ENCODE measurements around the gene LRMDA. TPM values are rescaled to one million over a fixed set of nuclear protein-coding genes. Genes with fewer than 3 reads are reported as not detected.

Gene LRMDA
- total and polyA plus RNA-seq, 2 donors (not counting 1 experiment from before 2014, with no cell fraction given) = 0.12 TPM; not detected in 1

DNA sequence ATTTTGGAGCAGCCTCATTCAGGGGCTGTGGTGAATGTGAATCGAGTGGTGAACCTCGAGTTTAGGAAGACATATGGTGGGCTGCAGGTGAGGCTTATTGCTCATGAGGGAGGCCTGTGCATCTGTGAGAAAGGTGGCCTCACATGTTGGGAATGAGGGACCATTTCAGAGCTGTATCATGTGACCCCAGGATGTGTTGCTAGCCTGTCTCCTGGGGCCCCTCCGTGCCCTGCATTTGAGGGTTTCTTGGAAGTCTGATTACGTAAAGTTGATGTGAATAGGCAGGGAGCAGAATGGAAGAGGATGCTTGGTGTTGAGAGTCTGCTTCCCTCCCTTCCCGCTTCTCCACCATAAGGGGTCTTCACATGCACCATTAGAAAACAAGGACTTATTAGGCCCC is 569.1 kb downstream of the LRMDA start:
- Histone ChIP-seq H3K36me3 (replicated peaks in 1 of 2; ENCODE audit: control extremely low read depth in 1 of 2, control insufficient read depth in 1 of 2, extremely low read depth in 1 of 2, insufficient read depth in 2 of 2, low read length in 1 of 2) (no peaks in the 10 kb centered on the region), H3K4me2 (replicated peaks; ENCODE audit: low read depth, low read length, poor library complexity, severe bottlenecking) (no peak overlapping the region), H3K9ac (ENCODE audit: low read length) (no peak overlapping the region), H3K79me2 (ENCODE audit: control insufficient read depth, insufficient read depth, low read length) (no peaks in the 10 kb centered on the region), H2AFZ (ENCODE audit: insufficient read depth, low read depth, low read length, poor library complexity, severe bottlenecking) (no peak overlapping the region), H3K4me1 (ENCODE audit: control insufficient read depth in 2 of 2, insufficient read depth in 2 of 2, low read length in 2 of 2) (no peaks in the 10 kb centered on the region), H3K9me3 (ENCODE audit: control extremely low read depth in 1 of 3, control insufficient read depth in 2 of 3, insufficient read depth in 1 of 3, low read length in 2 of 3) (no peaks in the 10 kb centered on the region), H4K20me1 (ENCODE audit: control insufficient read depth, insufficient read depth, low read length, poor library complexity, severe bottlenecking) (no peaks in the 10 kb centered on the region), H3K27ac (ENCODE audit: low read length in 2 of 2) (no peak overlapping the region), H3K4me3 (ENCODE audit: control extremely low read depth in 1 of 5, extremely low read depth in 1 of 5, insufficient read depth in 1 of 5, low read depth in 2 of 5, low read length in 4 of 5) (no peak overlapping the region), H3K27me3 (replicated peaks in 1 of 4; ENCODE audit: control extremely low read depth in 1 of 4, control insufficient read depth in 3 of 4, insufficient read depth in 4 of 4, low read length in 3 of 4) (no peaks in the 10 kb centered on the region)
- POLR2A ChIA-PET = no interaction called here
- ATAC-seq (ENCODE audit: low read depth) = no peak
- no peak for TF ChIP-seq EZH2 (IDR thresholded peaks at IDR 0.05; ENCODE audit: borderline replicate concordance, insufficient read depth, low read depth, low read length, poor library complexity, severe bottlenecking)
- TF ChIP-seq, protein P1, sequence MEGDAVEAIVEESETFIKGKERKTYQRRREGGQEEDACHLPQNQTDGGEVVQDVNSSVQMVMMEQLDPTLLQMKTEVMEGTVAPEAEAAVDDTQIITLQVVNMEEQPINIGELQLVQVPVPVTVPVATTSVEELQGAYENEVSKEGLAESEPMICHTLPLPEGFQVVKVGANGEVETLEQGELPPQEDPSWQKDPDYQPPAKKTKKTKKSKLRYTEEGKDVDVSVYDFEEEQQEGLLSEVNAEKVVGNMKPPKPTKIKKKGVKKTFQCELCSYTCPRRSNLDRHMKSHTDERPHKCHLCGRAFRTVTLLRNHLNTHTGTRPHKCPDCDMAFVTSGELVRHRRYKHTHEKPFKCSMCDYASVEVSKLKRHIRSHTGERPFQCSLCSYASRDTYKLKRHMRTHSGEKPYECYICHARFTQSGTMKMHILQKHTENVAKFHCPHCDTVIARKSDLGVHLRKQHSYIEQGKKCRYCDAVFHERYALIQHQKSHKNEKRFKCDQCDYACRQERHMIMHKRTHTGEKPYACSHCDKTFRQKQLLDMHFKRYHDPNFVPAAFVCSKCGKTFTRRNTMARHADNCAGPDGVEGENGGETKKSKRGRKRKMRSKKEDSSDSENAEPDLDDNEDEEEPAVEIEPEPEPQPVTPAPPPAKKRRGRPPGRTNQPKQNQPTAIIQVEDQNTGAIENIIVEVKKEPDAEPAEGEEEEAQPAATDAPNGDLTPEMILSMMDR (IDR thresholded peaks at IDR 0.05) = no peak
- Mint-ChIP-seq H3K4me1 (no peaks in the 10 kb centered on the region), H3K27ac (no peak overlapping the region), H3K4me3 (no peak overlapping the region), H3K9me3 (ENCODE audit: insufficient read depth) (no peaks in the 10 kb centered on the region), H3K27me3 (no peaks in the 10 kb centered on the region)
- intact Hi-C loops (cut with micrococcal nuclease) = no loop called here
- 91% methylated on average over 3 of the region's 5 CpGs for WGBS (ENCODE audit: insufficient coverage)
- DNase-seq = no peak
- CTCF ChIA-PET = no interaction called here

DNA sequence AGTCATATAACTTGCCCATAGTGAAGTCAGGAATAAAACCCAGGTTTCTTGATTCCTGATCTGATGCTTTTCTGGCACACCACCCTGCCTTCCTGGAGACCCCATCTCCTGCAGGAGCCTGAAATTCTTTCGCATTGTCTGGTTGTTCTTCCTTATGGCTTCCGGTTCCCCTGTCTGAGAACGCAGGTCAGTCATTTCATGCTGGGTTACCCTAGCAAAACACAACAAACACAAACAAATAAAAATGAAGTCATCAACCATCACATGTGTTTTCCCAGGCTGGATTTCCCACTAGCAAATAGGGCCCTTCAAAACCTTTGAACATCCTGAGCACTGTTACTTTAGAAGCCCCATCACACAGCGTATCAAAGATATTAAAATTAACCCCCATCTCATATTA is 569.6 kb downstream of the LRMDA start:
- no peaks in the 10 kb centered on the region for H4K20me1 ChIP-seq (ENCODE audit: control insufficient read depth, insufficient read depth, low read length, poor library complexity, severe bottlenecking)
- ATAC-seq (ENCODE audit: low read depth) = no peak
- intact Hi-C loops (cut with micrococcal nuclease) = no loop called here
- H3K36me3 ChIP-seq (replicated peaks in 1 of 2; ENCODE audit: control extremely low read depth in 1 of 2, control insufficient read depth in 1 of 2, extremely low read depth in 1 of 2, insufficient read depth in 2 of 2, low read length in 1 of 2) = no peaks in the 10 kb centered on the region
- H2AFZ ChIP-seq (ENCODE audit: insufficient read depth, low read depth, low read length, poor library complexity, severe bottlenecking) = no peak overlapping the region
- no peaks in the 10 kb centered on the region for H3K27me3 Mint-ChIP-seq
- no peaks in the 10 kb centered on the region for H3K4me1 ChIP-seq (ENCODE audit: control insufficient read depth in 2 of 2, insufficient read depth in 2 of 2, low read length in 2 of 2)
- no peaks in the 10 kb centered on the region for H3K4me1 Mint-ChIP-seq
- H3K4me2 ChIP-seq (replicated peaks; ENCODE audit: low read depth, low read length, poor library complexity, severe bottlenecking) = no peak overlapping the region
- H3K4me3 ChIP-seq (ENCODE audit: control extremely low read depth in 1 of 5, extremely low read depth in 1 of 5, insufficient read depth in 1 of 5, low read depth in 2 of 5, low read length in 4 of 5) = no peak overlapping the region
- 91% methylated on average over 3 of the region's 4 CpGs for WGBS (ENCODE audit: insufficient coverage)
- H3K9me3 ChIP-seq (ENCODE audit: control extremely low read depth in 1 of 3, control insufficient read depth in 2 of 3, insufficient read depth in 1 of 3, low read length in 2 of 3) = no peaks in the 10 kb centered on the region
- no peaks in the 10 kb centered on the region for H3K27me3 ChIP-seq (replicated peaks in 1 of 4; ENCODE audit: control extremely low read depth in 1 of 4, control insufficient read depth in 3 of 4, insufficient read depth in 4 of 4, low read length in 3 of 4)
- TF ChIP-seq EZH2 (IDR thresholded peaks at IDR 0.05; ENCODE audit: borderline replicate concordance, insufficient read depth, low read depth, low read length, poor library complexity, severe bottlenecking) = no peak
- TF ChIP-seq, protein P1 (IDR thresholded peaks at IDR 0.05) = no peak
- H3K4me3 Mint-ChIP-seq = no peak overlapping the region
- POLR2A ChIA-PET = no interaction called here
- H3K27ac Mint-ChIP-seq = no peak overlapping the region
- H3K9me3 Mint-ChIP-seq (ENCODE audit: insufficient read depth) = no peaks in the 10 kb centered on the region
- CTCF ChIA-PET = no interaction called here
- no peak overlapping the region for H3K9ac ChIP-seq (ENCODE audit: low read length)
- H3K27ac ChIP-seq (ENCODE audit: low read length in 2 of 2) = no peak overlapping the region
- no peaks in the 10 kb centered on the region for H3K79me2 ChIP-seq (ENCODE audit: control insufficient read depth, insufficient read depth, low read length)
- DNase-seq = no peak
